ENCODE data around the gene DDX18.

GRCh38 chr2:117859924-117860647 lies 45.6 kb downstream of the DDX18 start:
- no peak for TF ChIP-seq CTCF (conservative IDR thresholded peaks at IDR 0.05; ENCODE audit: low read depth, low read length)
- TF ChIP-seq EZH2 (IDR thresholded peaks at IDR 0.05; ENCODE audit: borderline replicate concordance, low read depth, low read length, poor library complexity, severe bottlenecking): no peak

All from A673 (cell line).